HEK293 (cell line): ENCODE results near the gene METTL23.
A peak's percentile ranks its signal among the peaks of the same experiment; 100 is the strongest.

Experiments used
- BCL6B ChIP-seq: fragments of 450-650 bp; formaldehyde crosslinking; IDR thresholded peaks from 2 replicates; pipeline ENCODE4 v1.5.1; 2017; ENCODE audit warnings: missing biosample characterization, missing genetic modification characterization
- EGR2 ChIP-seq: fragments of 450-650 bp; formaldehyde crosslinking; IDR thresholded peaks from 2 replicates; pipeline ENCODE4 v1.5.1; 2016; ENCODE audit warnings: low read depth, missing biosample characterization, missing genetic modification characterization
- HOXC10 ChIP-seq: sonication (generic); formaldehyde crosslinking; IDR thresholded peaks from 2 replicates; pipeline ENCODE4 v1.8.1; 2023; ENCODE audit warnings: mild to moderate bottlenecking, missing genetic modification reagents
- HOXD13 ChIP-seq: sonication (generic); formaldehyde crosslinking; IDR thresholded peaks from 2 replicates; pipeline ENCODE4 v1.8.0; 2022; ENCODE audit warnings: missing genetic modification reagents, borderline replicate concordance
- PBX3 ChIP-seq: sonication (generic); formaldehyde crosslinking; IDR thresholded peaks from 2 replicates; pipeline ENCODE4 v1.8.1; 2022; ENCODE audit warnings: mild to moderate bottlenecking, moderate library complexity, missing genetic modification reagents
- SP3 ChIP-seq: fragments of 450-650 bp; formaldehyde crosslinking; IDR thresholded peaks from 2 replicates; pipeline ENCODE4 v1.5.1; 2016; ENCODE audit warnings: missing biosample characterization, missing genetic modification characterization
- TRIM28 ChIP-seq: IDR thresholded peaks from 2 replicates; pipeline ENCODE4 v1.6.1; 2011; ENCODE audit warnings: low read length, control low read depth, borderline replicate concordance
- YY2 ChIP-seq: fragments of 450-650 bp; formaldehyde crosslinking; IDR thresholded peaks from 2 replicates; pipeline ENCODE4 v1.5.1; 2016; ENCODE audit warnings: missing biosample characterization, missing genetic modification characterization
- ZBTB1 ChIP-seq: fragments of 450-650 bp; formaldehyde crosslinking; IDR thresholded peaks from 2 replicates; pipeline ENCODE4 v1.5.1; 2016; ENCODE audit warnings: missing biosample characterization, missing genetic modification characterization
- ZBTB11 ChIP-seq: fragments of 450-650 bp; formaldehyde crosslinking; conservative IDR thresholded peaks from 2 replicates; pipeline ENCODE4 v1.5.1; 2016; ENCODE audit warnings: low read depth, missing biosample characterization, missing genetic modification characterization
- ZBTB44 ChIP-seq: fragments of 450-650 bp; IDR thresholded peaks from 2 replicates; pipeline ENCODE4 v1.5.1; 2018; ENCODE audit warnings: missing biosample characterization, mild to moderate bottlenecking, missing genetic modification characterization
- ZFP41 ChIP-seq: fragments of 450-650 bp; formaldehyde crosslinking; IDR thresholded peaks from 2 replicates; pipeline ENCODE4 v1.5.1; 2016; ENCODE audit warnings: missing biosample characterization, missing genetic modification characterization, borderline replicate concordance
- ZNF175 ChIP-seq: fragments of 450-650 bp; formaldehyde crosslinking; IDR thresholded peaks from 2 replicates; pipeline ENCODE4 v1.5.1; 2016; ENCODE audit warnings: missing biosample characterization, missing genetic modification characterization
- ZNF202 ChIP-seq: fragments of 450-650 bp; formaldehyde crosslinking; IDR thresholded peaks from 2 replicates; pipeline ENCODE4 v1.5.1; 2016; ENCODE audit warnings: missing biosample characterization, missing genetic modification characterization, borderline replicate concordance
- ZNF266 ChIP-seq: fragments of 450-650 bp; formaldehyde crosslinking; IDR thresholded peaks from 2 replicates; pipeline ENCODE4 v1.5.1; 2016; ENCODE audit warnings: missing biosample characterization, missing genetic modification characterization, low read depth
- ZNF350 ChIP-seq: fragments of 450-650 bp; formaldehyde crosslinking; IDR thresholded peaks from 2 replicates; pipeline ENCODE4 v1.5.0; 2017; ENCODE audit warnings: missing biosample characterization, mild to moderate bottlenecking, missing genetic modification characterization
- ZNF37A ChIP-seq: fragments of 450-650 bp; IDR thresholded peaks from 2 replicates; pipeline ENCODE4 v1.5.1; 2018; ENCODE audit warnings: missing biosample characterization, missing genetic modification characterization
- ZNF391 ChIP-seq: fragments of 450-650 bp; formaldehyde crosslinking; IDR thresholded peaks from 2 replicates; pipeline ENCODE4 v1.5.1; 2016; ENCODE audit warnings: low read depth, missing biosample characterization, missing genetic modification characterization, borderline replicate concordance
- ZNF473 ChIP-seq: fragments of 450-650 bp; formaldehyde crosslinking; IDR thresholded peaks from 2 replicates; pipeline ENCODE4 v1.5.1; 2017; ENCODE audit warnings: missing biosample characterization, missing genetic modification characterization
- ZNF596 ChIP-seq: fragments of 450-650 bp; IDR thresholded peaks from 2 replicates; pipeline ENCODE4 v1.5.0; 2018; ENCODE audit warnings: missing biosample characterization, mild to moderate bottlenecking, missing genetic modification characterization, moderate library complexity
- ZNF621 ChIP-seq: fragments of 450-650 bp; formaldehyde crosslinking; IDR thresholded peaks from 2 replicates; pipeline ENCODE4 v1.5.1; 2017; ENCODE audit warnings: missing biosample characterization, missing genetic modification characterization
- ZNF623 ChIP-seq: fragments of 450-650 bp; formaldehyde crosslinking; IDR thresholded peaks from 2 replicates; pipeline ENCODE4 v1.5.1; 2016; ENCODE audit warnings: missing biosample characterization, missing genetic modification characterization
- ZNF658 ChIP-seq: fragments of 450-650 bp; formaldehyde crosslinking; IDR thresholded peaks from 2 replicates; pipeline ENCODE4; 2016; ENCODE audit warnings: missing biosample characterization, missing genetic modification characterization
- ZNF664 ChIP-seq: fragments of 450-650 bp; formaldehyde crosslinking; IDR thresholded peaks from 2 replicates; pipeline ENCODE4 v1.5.1; 2016; ENCODE audit warnings: missing biosample characterization, missing genetic modification characterization
- ZNF792 ChIP-seq: fragments of 450-650 bp; formaldehyde crosslinking; IDR thresholded peaks from 2 replicates; pipeline ENCODE4 v1.5.1; 2016; ENCODE audit warnings: missing biosample characterization, missing genetic modification characterization
- ZSCAN23 ChIP-seq: fragments of 450-650 bp; formaldehyde crosslinking; IDR thresholded peaks from 2 replicates; pipeline ENCODE4 v1.5.1; 2016; ENCODE audit warnings: missing biosample characterization, missing genetic modification characterization
- ZSCAN4 ChIP-seq: fragments of 450-650 bp; formaldehyde crosslinking; IDR thresholded peaks from 2 replicates; pipeline ENCODE4 v1.5.1; 2017; ENCODE audit warnings: missing biosample characterization, missing genetic modification characterization
- ZSCAN5A ChIP-seq: fragments of 450-650 bp; formaldehyde crosslinking; IDR thresholded peaks from 2 replicates; pipeline ENCODE4 v1.5.1; 2016; ENCODE audit warnings: missing biosample characterization, missing genetic modification characterization

The METTL23 gene

GRCh38 chr17:76697702-76698465, 28.8 kb upstream of the METTL23 start (continued):
- no peak for TF ChIP-seq ZNF266 (tag by site-specific recombination)
- TF ChIP-seq ZSCAN23 (tag by site-specific recombination): peak; percentile 86; the same call in 1 of the 2 replicates
- TF ChIP-seq ZNF596 (tag by site-specific recombination): peak; percentile 87
- TF ChIP-seq PBX3: no peak
- no peak for TF ChIP-seq ZNF175
- peak; percentile 69; the same call in 1 of the 2 replicates for TF ChIP-seq ZNF391 (tag by site-specific recombination)
- TF ChIP-seq ZNF473: no peak
- no peak for TF ChIP-seq HOXD13 (CRISPR knock-in tag)
- no peak; the same call in none of the 2 replicates for TF ChIP-seq TRIM28
- TF ChIP-seq ZBTB1 (tag by site-specific recombination): no peak
- TF ChIP-seq HOXC10: no peak
- TF ChIP-seq YY2: peak; percentile 76
- TF ChIP-seq ZBTB11 (tag by site-specific recombination): peak; percentile 23; the same call in 1 of the 2 replicates
- no peak for TF ChIP-seq BCL6B (tag by site-specific recombination)
- peak; percentile 72 for TF ChIP-seq ZNF623 (tag by site-specific recombination)
- no peak for TF ChIP-seq ZNF658
- TF ChIP-seq ZNF37A: no peak
- no peak for TF ChIP-seq ZNF792
- TF ChIP-seq SP3 (tag by site-specific recombination): peak; percentile 33; the same call in 1 of the 2 replicates
- TF ChIP-seq ZNF664 (tag by site-specific recombination): no peak
- TF ChIP-seq ZNF621 (tag by site-specific recombination): no peak
- no peak for TF ChIP-seq ZSCAN5A (tag by site-specific recombination)
- peak; percentile 39; the same call in 1 of the 2 replicates for TF ChIP-seq ZSCAN4 (tag by site-specific recombination)
- TF ChIP-seq ZFP41 (tag by site-specific recombination): no peak
- TF ChIP-seq ZNF350: no peak
- TF ChIP-seq ZNF202 (tag by site-specific recombination): no peak
- 0 out of 2 replicates have a peak, but pooled peaks have one; percentile 8 for TF ChIP-seq ZBTB44 (tag by site-specific recombination)
- TF ChIP-seq EGR2 (tag by site-specific recombination): no peak
